ENCODE data around the gene GPR55. TPM values are rescaled to one million over a fixed set of nuclear protein-coding genes. Genes with fewer than 3 reads are reported as not detected.

GPR55 gene
- total RNA-seq, 1 experiment from 2014 or later, result not detected

DNA sequence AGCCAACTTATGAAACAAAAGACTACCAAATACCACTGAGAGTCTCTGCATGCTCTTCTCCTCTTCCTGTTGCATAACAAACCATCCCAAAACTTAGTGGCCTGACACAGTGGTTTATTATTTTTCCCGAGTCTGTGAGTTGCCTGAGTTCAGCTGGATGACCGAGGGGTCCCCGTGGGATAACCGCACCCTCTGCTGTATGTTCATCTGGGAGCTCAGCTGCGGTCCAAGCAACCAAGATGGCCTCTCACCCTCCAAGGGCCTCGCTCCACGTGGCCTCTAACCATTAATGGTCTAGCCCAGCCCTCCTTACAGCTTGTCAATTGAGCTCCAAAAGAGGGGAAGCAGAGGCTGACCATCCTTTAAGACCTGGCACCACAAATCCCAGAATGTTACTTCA, 43.2 kb downstream of the GPR55 start:
- Mint-ChIP-seq H3K4me3 (ENCODE audit: low read depth, unreplicated experiment) (no peak overlapping the region), H3K9me3 (ENCODE audit: low read depth, unreplicated experiment) (no peaks in the 10 kb centered on the region), H3K4me1 (ENCODE audit: low read depth, unreplicated experiment) (no peaks in the 10 kb centered on the region), H3K36me3 (ENCODE audit: insufficient read depth, unreplicated experiment) (peaks cover 1% of the 10 kb centered on the region), H3K27me3 (ENCODE audit: unreplicated experiment) (peaks cover 7% of the 10 kb centered on the region), H3K27ac (ENCODE audit: unreplicated experiment) (no peak overlapping the region)
- BruUV-seq (replicated peaks), result no TSS peak
- DNase-seq, result no peak
- CTCF ChIA-PET, result no interaction called here
- intact Hi-C loops (cut with micrococcal nuclease; ENCODE audit: unreplicated experiment), result no loop called here
- TF ChIP-seq CTCF (IDR thresholded peaks at IDR 0.05; ENCODE audit: unreplicated experiment), result no peak

GRCh38 chr2:230879891-230880290, 45.2 kb downstream of the GPR55 start:
- Mint-ChIP-seq H3K27ac (ENCODE audit: unreplicated experiment) (no peak overlapping the region), H3K36me3 (ENCODE audit: insufficient read depth, unreplicated experiment) (peaks cover 12% of the 10 kb centered on the region), H3K4me3 (ENCODE audit: low read depth, unreplicated experiment) (no peak overlapping the region), H3K4me1 (ENCODE audit: low read depth, unreplicated experiment) (no peaks in the 10 kb centered on the region), H3K9me3 (ENCODE audit: low read depth, unreplicated experiment) (no peaks in the 10 kb centered on the region), H3K27me3 (ENCODE audit: unreplicated experiment) (peaks cover 7% of the 10 kb centered on the region)
- DNase-seq, result no peak
- intact Hi-C loops (cut with micrococcal nuclease; ENCODE audit: unreplicated experiment), result no loop called here
- no peak for TF ChIP-seq CTCF (IDR thresholded peaks at IDR 0.05; ENCODE audit: unreplicated experiment)
- no TSS peak for BruUV-seq (replicated peaks)
- CTCF ChIA-PET, result interaction anchor here (0.7 kb wide), 1 partner anchor 96 kb away, joined by 7 read pairs; no protein-coding TSS in a partner anchor

DNA sequence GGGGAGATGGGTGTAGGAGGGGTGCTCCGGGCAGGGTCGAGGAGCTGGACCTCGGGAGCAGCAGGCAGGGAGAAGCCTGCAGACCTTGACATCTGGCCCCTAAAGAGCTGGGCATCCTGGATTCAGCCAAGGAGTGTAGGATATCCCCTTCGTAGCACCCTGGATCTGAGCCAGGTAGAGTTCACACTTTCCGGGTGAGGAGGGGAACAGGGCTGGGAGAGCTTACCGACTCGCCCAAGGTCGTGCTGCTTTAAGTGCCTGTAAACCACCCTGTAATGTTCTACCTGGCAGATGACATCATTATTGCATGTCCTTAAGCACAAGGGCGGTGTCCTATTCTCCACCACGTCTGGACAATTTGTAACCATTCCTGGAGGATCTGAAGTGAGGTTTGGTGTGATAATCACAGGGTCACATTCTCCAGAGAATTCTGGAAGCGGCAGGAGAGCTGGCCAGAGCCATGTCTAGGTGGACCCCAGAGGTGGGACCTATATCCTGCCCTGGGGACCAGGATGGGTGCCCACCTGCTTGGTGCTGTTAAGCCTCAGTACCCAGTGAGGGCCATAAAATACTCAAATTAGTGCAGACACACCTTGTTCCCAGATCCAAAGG, 45.7 kb downstream of the GPR55 start:
- TF ChIP-seq CTCF (IDR thresholded peaks at IDR 0.05; ENCODE audit: unreplicated experiment), result no peak
- intact Hi-C loops (cut with micrococcal nuclease; ENCODE audit: unreplicated experiment), result no loop called here
- Mint-ChIP-seq H3K27me3 (ENCODE audit: unreplicated experiment) (peaks cover 7% of the 10 kb centered on the region), H3K36me3 (ENCODE audit: insufficient read depth, unreplicated experiment) (peaks cover 12% of the 10 kb centered on the region), H3K4me1 (ENCODE audit: low read depth, unreplicated experiment) (no peaks in the 10 kb centered on the region), H3K9me3 (ENCODE audit: low read depth, unreplicated experiment) (no peaks in the 10 kb centered on the region), H3K27ac (ENCODE audit: unreplicated experiment) (no peak overlapping the region), H3K4me3 (ENCODE audit: low read depth, unreplicated experiment) (no peak overlapping the region)
- CTCF ChIA-PET, result interaction anchor here (0.7 kb wide), 1 partner anchor 97 kb away, joined by 7 read pairs; no protein-coding TSS in a partner anchor
- no peak for DNase-seq
- BruUV-seq (replicated peaks), result no TSS peak

DNA sequence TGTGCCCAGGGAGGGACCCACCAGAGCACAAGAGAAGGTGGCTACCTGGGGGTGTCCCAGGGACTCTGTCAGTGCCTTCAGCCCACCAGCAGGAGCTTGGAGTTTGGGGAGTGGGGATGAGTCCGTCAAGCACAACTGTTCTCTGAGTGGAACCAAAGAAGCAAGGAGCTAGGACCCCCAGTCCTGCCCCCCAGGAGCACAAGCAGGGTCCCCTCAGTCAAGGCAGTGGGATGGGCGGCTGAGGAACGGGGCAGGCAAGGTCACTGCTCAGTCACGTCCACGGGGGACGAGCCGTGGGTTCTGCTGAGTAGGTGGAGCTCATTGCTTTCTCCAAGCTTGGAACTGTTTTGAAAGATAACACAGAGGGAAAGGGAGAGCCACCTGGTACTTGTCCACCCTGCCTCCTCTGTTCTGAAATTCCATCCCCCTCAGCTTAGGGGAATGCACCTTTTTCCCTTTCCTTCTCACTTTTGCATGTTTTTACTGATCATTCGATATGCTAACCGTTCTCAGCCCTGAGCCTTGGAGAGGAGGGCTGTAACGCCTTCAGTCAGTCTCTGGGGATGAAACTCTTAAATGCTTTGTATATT, 46.3 kb downstream of the GPR55 start:
- no peak for TF ChIP-seq CTCF (IDR thresholded peaks at IDR 0.05; ENCODE audit: unreplicated experiment)
- Mint-ChIP-seq H3K4me3 (ENCODE audit: low read depth, unreplicated experiment) (no peak overlapping the region), H3K36me3 (ENCODE audit: insufficient read depth, unreplicated experiment) (peaks cover 12% of the 10 kb centered on the region), H3K9me3 (ENCODE audit: low read depth, unreplicated experiment) (no peaks in the 10 kb centered on the region), H3K4me1 (ENCODE audit: low read depth, unreplicated experiment) (no peaks in the 10 kb centered on the region), H3K27ac (ENCODE audit: unreplicated experiment) (no peak overlapping the region), H3K27me3 (ENCODE audit: unreplicated experiment) (peaks cover 7% of the 10 kb centered on the region)
- CTCF ChIA-PET, result no interaction called here
- no peak for DNase-seq
- intact Hi-C loops (cut with micrococcal nuclease; ENCODE audit: unreplicated experiment), result no loop called here
- BruUV-seq (replicated peaks), result TSS peak; percentile 83
